HEK293T (cell line): Measurements from ENCODE around the gene PREX1.

ENCODE experiments used
- ARNT ChIP-seq: fragments of 450-650 bp; IDR thresholded peaks from 2 replicates; pipeline ENCODE4 v1.6.1; 2017; ENCODE audit warnings: mild to moderate bottlenecking
- BHLHE40 ChIP-seq: fragments of 450-650 bp; IDR thresholded peaks from 2 replicates; pipeline ENCODE4 v1.6.1; 2016; ENCODE audit warnings: mild to moderate bottlenecking, moderate library complexity, borderline replicate concordance
- ELF4 ChIP-seq: fragments of 450-650 bp; IDR thresholded peaks from 2 replicates; pipeline ENCODE4 v1.6.1; 2017; ENCODE audit warnings: antibody characterized with exemption
- FOXA1 ChIP-seq: fragments of 450-650 bp; IDR thresholded peaks from 2 replicates; pipeline ENCODE4 v1.6.1; 2016; ENCODE audit warnings: mild to moderate bottlenecking
- FOXK2 ChIP-seq: fragments of 450-650 bp; IDR thresholded peaks from 2 replicates; pipeline ENCODE4 v1.6.1; 2016; ENCODE audit warnings: mild to moderate bottlenecking
- SP1 ChIP-seq: fragments of 450-650 bp; IDR thresholded peaks from 2 replicates; pipeline ENCODE4 v1.6.1; 2017

DNA sequence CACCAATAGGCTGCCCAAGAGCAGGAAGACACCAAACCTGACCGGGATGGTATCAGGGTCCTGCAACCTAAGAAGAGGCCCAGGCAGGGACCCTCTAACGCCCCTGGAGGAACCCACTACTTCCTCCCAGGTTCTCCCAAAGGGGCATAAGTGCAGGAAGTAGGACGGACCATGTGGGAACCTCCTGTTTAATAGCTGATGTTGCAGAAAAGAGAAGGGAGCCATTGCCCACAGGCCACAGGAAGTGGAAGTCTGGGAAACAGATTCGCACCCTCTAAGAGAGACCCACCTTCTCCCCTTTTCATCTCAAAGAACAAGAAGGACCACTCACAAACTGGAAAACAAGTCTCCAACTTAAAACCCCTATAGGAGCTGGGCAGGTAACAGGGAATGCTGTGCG, 18.1 kb downstream of the PREX1 start:
- TF ChIP-seq ELF4, result no peak
- no peak for TF ChIP-seq FOXK2
- no peak for TF ChIP-seq BHLHE40
- no peak for TF ChIP-seq ARNT
- TF ChIP-seq FOXA1, result no peak
- TF ChIP-seq SP1, result no peak
